HL-60 (cell line): ENCODE data around the gene WDR1.

Experiments
- DNase-seq, 2 experiments: peaks; one replicate each; pipeline ENCODE4 v3.0.0-alpha.2; 2010 to 2020; ENCODE audit warnings: low read depth in 1 of 2, low spot score in 1 of 2
- H3K27ac ChIP-seq: fragments of 250-450 bp; sonication (Bioruptor Pico); replicated peaks from 2 replicates; pipeline ENCODE4 v1.5.1; 2020; ENCODE audit warnings: mild to moderate bottlenecking, moderate library complexity
- H3K27me3 ChIP-seq: fragments of 250-450 bp; sonication (Bioruptor Pico); 2 replicates; pipeline ENCODE4 v1.5.1; 2021; ENCODE audit warnings: mild to moderate bottlenecking, moderate library complexity; ENCODE audit not compliant: insufficient read depth, poor library complexity, severe bottlenecking
- H3K4me3 ChIP-seq: replicated peaks from 2 replicates; pipeline ENCODE4 v1.5.1; 2011; ENCODE audit warnings: mild to moderate bottlenecking, control low read depth, low read length; ENCODE audit not compliant: insufficient read depth
- CTCF ChIP-seq: IDR thresholded peaks from one replicate; pipeline ENCODE4 v1.5.1; 2011; ENCODE audit warnings: low read length, control low read depth, inconsistent platforms; ENCODE audit not compliant: insufficient read depth
- GABPA ChIP-seq: IDR thresholded peaks from 2 replicates; pipeline ENCODE4 v1.6.1; 2012; ENCODE audit warnings: low read depth
- POLR2AphosphoS5 ChIP-seq: IDR thresholded peaks from 2 replicates; pipeline ENCODE4 v1.6.1; 2012; ENCODE audit warnings: low read depth
- REST ChIP-seq: IDR thresholded peaks from 2 replicates; pipeline ENCODE4 v1.6.1; 2012; ENCODE audit warnings: low read depth; ENCODE audit not compliant: insufficient replicate concordance
- SPI1 ChIP-seq: IDR thresholded peaks from 2 replicates; pipeline ENCODE4 v1.6.1; 2012; ENCODE audit warnings: low read depth, mild to moderate bottlenecking, borderline replicate concordance

WDR1 gene

GRCh38 chr4:10105920-10106319 is 10.7 kb downstream of the WDR1 start:
- no peak for DNase-seq
- H3K4me3 ChIP-seq: no peak overlapping the region
- H3K27me3 ChIP-seq: no peaks in the 10 kb centered on the region
- no peak overlapping the region for H3K27ac ChIP-seq
- TF ChIP-seq POLR2AphosphoS5 (no peak), SPI1 (no peak), GABPA (no peak)

- Histone ChIP-seq H3K27me3 (no peaks in the 10 kb centered on the region), H3K4me3 (no peak overlapping the region), H3K27ac (no peak overlapping the region)
- TF ChIP-seq SPI1 (no peak), POLR2AphosphoS5 (no peak), REST (no peak), CTCF (no peak), GABPA (no peak)
- no peak for DNase-seq
Observed at GRCh38 chr4:10105421-10105820, 11.2 kb downstream of the WDR1 start.

GRCh38 chr4:10104991-10105276 is 11.7 kb downstream of the WDR1 start:
- DNase-seq: no peak
- TF ChIP-seq CTCF (no peak), REST (no peak), POLR2AphosphoS5 (no peak), GABPA (no peak), SPI1 (no peak)
- Histone ChIP-seq H3K27ac (no peak overlapping the region), H3K4me3 (no peak overlapping the region), H3K27me3 (no peaks in the 10 kb centered on the region)

GRCh38 chr4:10104211-10104990 is 12.2 kb downstream of the WDR1 start:
- H3K4me3 ChIP-seq: no peak overlapping the region
- H3K27ac ChIP-seq: no peak overlapping the region
- no peak for DNase-seq
- no peaks in the 10 kb centered on the region for H3K27me3 ChIP-seq
- no peak for TF ChIP-seq GABPA
